Astrocyte of the cerebellum (primary cell): ENCODE results near the gene LPIN3.

Experiments
- DNase-seq: peaks from one replicate; pipeline ENCODE4 v3.0.0-alpha.2; 2011; ENCODE audit warnings: low read depth
- H3K4me3 ChIP-seq: 2 replicates; pipeline ENCODE4 v1.5.1; 2011; ENCODE audit warnings: mild to moderate bottlenecking, low read depth, low read length, moderate library complexity
- in situ Hi-C: cut with HindIII; loops from 2 replicates; pipeline ENCODE4 v1.10.0; 2017; ENCODE audit warnings: low sequenced_read_pairs
- TF ChIP-seq, protein P1 (sequence below): IDR thresholded peaks from 2 replicates; pipeline ENCODE4 v1.5.1; 2012; ENCODE audit warnings: low read length, low read depth, moderate library complexity, mild to moderate bottlenecking; ENCODE audit errors: missing control alignments

Gene LPIN3, protein sequence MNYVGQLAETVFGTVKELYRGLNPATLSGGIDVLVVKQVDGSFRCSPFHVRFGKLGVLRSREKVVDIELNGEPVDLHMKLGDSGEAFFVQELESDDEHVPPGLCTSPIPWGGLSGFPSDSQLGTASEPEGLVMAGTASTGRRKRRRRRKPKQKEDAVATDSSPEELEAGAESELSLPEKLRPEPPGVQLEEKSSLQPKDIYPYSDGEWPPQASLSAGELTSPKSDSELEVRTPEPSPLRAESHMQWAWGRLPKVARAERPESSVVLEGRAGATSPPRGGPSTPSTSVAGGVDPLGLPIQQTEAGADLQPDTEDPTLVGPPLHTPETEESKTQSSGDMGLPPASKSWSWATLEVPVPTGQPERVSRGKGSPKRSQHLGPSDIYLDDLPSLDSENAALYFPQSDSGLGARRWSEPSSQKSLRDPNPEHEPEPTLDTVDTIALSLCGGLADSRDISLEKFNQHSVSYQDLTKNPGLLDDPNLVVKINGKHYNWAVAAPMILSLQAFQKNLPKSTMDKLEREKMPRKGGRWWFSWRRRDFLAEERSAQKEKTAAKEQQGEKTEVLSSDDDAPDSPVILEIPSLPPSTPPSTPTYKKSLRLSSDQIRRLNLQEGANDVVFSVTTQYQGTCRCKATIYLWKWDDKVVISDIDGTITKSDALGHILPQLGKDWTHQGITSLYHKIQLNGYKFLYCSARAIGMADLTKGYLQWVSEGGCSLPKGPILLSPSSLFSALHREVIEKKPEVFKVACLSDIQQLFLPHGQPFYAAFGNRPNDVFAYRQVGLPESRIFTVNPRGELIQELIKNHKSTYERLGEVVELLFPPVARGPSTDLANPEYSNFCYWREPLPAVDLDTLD

DNA sequence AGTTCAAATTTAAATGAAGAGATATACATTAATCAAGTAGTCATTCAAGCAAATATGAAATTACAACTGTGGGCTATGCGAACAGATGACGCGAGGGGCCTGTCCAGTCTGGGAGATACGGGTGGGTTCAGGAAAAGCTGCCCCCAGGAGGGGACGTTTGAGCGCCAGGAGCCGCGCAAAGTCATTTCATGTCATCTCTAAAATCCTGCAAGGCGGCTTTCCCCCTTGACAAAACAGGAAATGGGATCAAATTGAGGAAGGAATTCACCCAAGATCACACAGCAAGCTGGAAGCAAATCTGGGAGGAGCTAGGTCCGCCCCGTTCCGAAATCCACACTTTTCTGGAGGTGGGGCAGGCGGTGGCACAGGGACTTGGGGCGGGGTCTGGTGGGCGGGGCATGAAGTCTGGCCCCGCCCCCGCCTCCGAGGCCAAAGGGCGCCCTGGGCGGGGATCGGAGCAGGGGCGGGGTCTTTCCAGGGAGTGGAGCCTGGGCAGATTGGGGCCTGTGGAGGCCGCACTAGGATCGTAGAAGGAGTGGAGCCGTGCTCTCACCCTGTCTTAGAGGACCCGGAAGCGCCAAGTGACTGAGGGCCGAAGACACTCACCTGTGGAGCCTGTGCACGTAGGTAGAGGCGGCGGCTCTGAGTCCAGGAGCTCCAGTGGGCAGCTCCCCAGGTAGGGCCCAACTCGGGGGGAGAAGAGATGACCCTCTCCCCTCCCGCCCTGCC, at the start of gene LPIN3:
Gene LPIN3 (plus strand): TSS at position 495 of the 729 bp plus-strand sequence. CDS start 4,983 bp downstream, outside the sequence.
- DNase-seq = peak; percentile 38
- in situ Hi-C loops = no loop called here
- peak within 1 kb of the TSS; percentile 27 for H3K4me3 ChIP-seq
- TF ChIP-seq, protein P1, sequence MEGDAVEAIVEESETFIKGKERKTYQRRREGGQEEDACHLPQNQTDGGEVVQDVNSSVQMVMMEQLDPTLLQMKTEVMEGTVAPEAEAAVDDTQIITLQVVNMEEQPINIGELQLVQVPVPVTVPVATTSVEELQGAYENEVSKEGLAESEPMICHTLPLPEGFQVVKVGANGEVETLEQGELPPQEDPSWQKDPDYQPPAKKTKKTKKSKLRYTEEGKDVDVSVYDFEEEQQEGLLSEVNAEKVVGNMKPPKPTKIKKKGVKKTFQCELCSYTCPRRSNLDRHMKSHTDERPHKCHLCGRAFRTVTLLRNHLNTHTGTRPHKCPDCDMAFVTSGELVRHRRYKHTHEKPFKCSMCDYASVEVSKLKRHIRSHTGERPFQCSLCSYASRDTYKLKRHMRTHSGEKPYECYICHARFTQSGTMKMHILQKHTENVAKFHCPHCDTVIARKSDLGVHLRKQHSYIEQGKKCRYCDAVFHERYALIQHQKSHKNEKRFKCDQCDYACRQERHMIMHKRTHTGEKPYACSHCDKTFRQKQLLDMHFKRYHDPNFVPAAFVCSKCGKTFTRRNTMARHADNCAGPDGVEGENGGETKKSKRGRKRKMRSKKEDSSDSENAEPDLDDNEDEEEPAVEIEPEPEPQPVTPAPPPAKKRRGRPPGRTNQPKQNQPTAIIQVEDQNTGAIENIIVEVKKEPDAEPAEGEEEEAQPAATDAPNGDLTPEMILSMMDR = no peak

DNA sequence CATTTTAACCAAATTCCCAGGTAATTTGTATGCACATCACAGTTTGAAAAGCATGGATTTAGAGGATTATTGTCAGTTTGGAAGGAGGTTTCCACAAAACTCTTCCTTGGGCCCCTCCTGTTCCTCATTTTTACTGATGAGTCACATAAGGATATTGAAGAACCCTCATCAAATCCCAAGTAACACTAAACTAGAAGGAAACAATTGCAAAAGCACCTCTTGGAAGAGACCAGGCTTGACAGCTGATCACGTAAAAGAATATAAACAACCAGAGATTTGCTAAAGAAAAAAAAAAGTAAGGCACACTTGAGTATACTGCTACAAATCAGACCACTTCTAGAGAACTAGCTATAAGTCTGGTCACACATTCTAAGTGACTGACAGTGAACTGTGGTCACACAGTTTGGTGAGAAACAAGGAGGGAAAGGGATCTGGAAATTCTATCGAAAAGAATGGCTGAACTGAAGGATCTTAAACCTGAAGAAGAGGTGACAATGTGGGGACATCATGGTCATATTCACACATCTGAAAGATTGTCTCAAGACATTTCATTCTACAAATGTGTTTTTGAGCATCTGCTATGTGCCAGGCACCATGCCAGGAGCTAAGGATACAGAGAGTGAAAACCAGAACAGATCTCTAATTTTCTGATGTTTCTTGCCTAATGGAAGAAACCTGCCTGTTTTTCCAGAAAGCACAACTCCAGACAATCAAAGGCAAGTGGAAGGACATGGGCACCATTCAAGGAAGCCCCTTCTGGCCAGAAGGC, 47.2 kb upstream of the LPIN3 start:
- in situ Hi-C loops = no loop called here
- H3K4me3 ChIP-seq = no peak overlapping the region
- TF ChIP-seq, protein P1 = no peak
- DNase-seq = no peak

DNA sequence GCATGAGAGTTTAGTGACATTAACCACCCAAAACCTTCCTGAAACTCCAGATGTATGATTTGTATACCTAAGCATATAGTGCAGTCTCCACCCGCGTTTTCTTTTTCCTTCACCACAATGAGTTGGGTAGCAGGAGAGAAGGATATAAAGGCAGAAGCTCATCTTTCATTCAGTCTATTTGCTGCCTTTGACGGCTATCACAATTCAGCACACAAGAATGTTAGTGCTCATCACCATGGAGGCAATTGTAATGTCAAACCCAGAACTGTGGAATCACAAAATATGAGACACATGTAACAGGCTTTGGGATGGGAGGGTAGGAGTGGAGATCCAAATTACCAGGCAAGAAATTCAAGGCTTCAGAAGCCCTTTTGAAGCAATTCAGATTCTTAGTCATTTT, 40.7 kb upstream of the LPIN3 start:
- TF ChIP-seq, protein P1 = no peak
- in situ Hi-C loops = no loop called here
- DNase-seq = no peak
- no peak overlapping the region for H3K4me3 ChIP-seq

DNA sequence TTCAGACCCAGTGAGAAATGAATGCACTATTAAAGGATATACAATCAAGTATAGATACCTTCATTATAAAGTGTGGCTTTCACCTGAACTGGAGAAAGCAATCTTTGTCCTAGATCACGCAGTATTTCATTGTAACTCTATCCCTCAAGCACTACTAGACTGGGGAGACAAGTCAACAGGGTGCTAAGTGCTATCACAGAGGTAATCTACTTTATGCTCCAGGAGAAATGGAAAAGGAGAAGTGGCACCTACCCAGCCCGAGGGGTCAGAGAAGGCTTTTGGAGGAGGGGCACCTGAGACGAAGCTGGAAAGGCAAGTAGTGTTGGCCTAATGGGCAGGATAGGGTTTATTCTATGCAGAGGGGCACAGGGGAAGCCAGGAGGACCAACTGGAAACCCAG, 40.2 kb upstream of the LPIN3 start:
- in situ Hi-C loops = no loop called here
- TF ChIP-seq, protein P1 = no peak
- H3K4me3 ChIP-seq = no peak overlapping the region
- DNase-seq = no peak

DNA sequence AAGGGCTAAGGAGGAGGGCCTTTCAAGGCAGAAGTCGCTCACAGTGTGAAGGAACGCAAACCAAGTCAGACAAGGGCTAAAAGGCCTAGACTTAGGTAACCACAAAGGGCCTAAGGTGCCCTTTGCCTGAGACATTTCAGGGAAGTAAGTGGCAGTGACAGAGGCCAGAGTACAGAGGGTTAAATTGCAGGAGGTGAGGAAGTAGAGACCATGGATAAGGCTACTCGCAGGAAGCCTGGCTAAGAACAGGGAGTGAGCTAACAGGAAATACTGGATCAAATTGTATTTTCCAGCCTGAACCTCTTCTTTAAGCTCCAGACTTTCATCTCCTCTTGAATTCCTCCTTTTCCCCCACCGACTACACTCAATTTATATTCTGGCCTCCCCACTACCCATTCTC, 39.7 kb upstream of the LPIN3 start:
- in situ Hi-C loops = no loop called here
- no peak overlapping the region for H3K4me3 ChIP-seq
- no peak for DNase-seq
- TF ChIP-seq, protein P1 = no peak

DNA sequence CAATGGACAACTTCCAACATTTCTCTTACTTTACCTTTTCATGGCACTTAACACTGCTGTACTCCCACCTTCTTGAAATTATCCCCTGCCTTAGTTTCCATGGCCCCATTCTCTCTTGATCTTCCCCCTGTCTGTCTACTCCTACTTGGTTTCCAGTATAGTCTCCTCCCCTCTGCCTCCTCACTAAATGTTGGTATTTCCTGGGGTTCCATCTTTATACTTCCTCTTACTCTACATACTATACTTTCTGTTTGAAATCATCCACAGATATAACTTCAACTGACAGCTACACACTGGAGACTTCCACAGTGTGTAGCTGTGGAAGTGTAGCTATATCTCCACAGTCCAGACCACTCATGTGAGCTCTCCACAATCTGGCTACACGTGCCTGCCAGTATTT, 36.6 kb upstream of the LPIN3 start:
- in situ Hi-C loops = no loop called here
- DNase-seq = no peak
- TF ChIP-seq, protein P1 = no peak
- H3K4me3 ChIP-seq = no peak overlapping the region
